Spleen (tissue), 7 donors: ENCODE results near the gene AKR1B15.

Experiments
- POLR2A ChIP-seq, 3 donors: fragments of 450-650 bp; IDR thresholded peaks; one replicate each; pipeline ENCODE4 v1.5.1; 2017; ENCODE audit warnings: antibody characterized with exemption in 3 of 3, mild to moderate bottlenecking in 1 of 3
- TF ChIP-seq, protein P1 (sequence below), 11 experiments: fragments of 200-600 bp in 7 of 11; fragments of 450-650 bp in 4 of 11; sonication (generic) in 4 of 11; IDR thresholded peaks in 8 of 11; conservative IDR thresholded peaks in 3 of 11; 1 replicate in 7 of 11; 2 replicates in 4 of 11; pipeline versions ENCODE4 v1.4.0 to v1.8.0; 2016 to 2021; ENCODE audit warnings: antibody characterized with exemption in 11 of 11, inconsistent platforms in 4 of 11, mild to moderate bottlenecking in 1 of 11
- donor health status: DM: no; HTN: no; CAD: no; lungs with moderate emphysema.
- donor health status: DM: no; HTN: no; CAD: no.
- donor health status: DM: no; HTN: no; CAD: no.

DNA sequence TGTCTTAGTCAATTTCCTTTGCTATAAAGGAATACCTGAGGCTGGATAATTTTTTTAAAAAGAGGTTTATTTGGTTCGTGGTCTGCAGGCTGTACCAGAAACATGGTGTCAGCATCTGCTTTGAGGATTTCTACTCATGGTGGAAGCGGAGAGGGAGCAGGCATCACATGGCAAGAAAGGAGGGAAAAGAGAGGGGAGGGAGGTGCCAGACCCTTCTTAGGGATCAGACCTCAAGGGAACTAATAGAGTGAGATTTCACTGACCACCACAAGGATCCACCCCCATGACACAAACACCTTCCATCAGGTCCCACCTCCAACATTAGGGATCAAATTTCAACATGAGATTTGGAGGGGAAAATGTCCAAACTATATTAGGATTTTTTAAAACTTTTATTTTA, 48.5 kb upstream of the AKR1B15 start:
- no peak for TF ChIP-seq POLR2A (IDR thresholded peaks at IDR 0.05)
- TF ChIP-seq, protein P1, sequence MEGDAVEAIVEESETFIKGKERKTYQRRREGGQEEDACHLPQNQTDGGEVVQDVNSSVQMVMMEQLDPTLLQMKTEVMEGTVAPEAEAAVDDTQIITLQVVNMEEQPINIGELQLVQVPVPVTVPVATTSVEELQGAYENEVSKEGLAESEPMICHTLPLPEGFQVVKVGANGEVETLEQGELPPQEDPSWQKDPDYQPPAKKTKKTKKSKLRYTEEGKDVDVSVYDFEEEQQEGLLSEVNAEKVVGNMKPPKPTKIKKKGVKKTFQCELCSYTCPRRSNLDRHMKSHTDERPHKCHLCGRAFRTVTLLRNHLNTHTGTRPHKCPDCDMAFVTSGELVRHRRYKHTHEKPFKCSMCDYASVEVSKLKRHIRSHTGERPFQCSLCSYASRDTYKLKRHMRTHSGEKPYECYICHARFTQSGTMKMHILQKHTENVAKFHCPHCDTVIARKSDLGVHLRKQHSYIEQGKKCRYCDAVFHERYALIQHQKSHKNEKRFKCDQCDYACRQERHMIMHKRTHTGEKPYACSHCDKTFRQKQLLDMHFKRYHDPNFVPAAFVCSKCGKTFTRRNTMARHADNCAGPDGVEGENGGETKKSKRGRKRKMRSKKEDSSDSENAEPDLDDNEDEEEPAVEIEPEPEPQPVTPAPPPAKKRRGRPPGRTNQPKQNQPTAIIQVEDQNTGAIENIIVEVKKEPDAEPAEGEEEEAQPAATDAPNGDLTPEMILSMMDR (IDR thresholded peaks at IDR 0.05 in 8 of 11, conservative IDR thresholded peaks at IDR 0.05 in 3 of 11): no peak
